SJCRH30 (cell line): ENCODE data around the gene CD200. TPM values are rescaled to one million over a fixed set of nuclear protein-coding genes. Genes with fewer than 3 reads are reported as not detected.

Experiments used
- DNase-seq, 2 experiments: peaks; one replicate each; pipeline ENCODE4 v3.0.0-alpha.2; 2015 to 2020
- H3K27ac ChIP-seq: fragments of 250-450 bp; sonication (Bioruptor Pico); 2 replicates; pipeline ENCODE4 v1.5.1; 2020; ENCODE audit warnings: mild to moderate bottlenecking, moderate library complexity
- H3K27me3 ChIP-seq: fragments of 250-450 bp; sonication (Bioruptor Pico); 2 replicates; pipeline ENCODE4 v1.5.1; 2020; ENCODE audit warnings: mild to moderate bottlenecking, moderate library complexity
- H3K36me3 ChIP-seq: fragments of 250-450 bp; sonication (Bioruptor Pico); 2 replicates; pipeline ENCODE4 v1.5.1; 2020; ENCODE audit warnings: mild to moderate bottlenecking, moderate library complexity
- H3K4me1 ChIP-seq: fragments of 250-450 bp; sonication (Bioruptor Pico); 2 replicates; pipeline ENCODE4 v1.5.1; 2020; ENCODE audit warnings: mild to moderate bottlenecking, moderate library complexity
- H3K4me3 ChIP-seq: fragments of 250-450 bp; sonication (Bioruptor Pico); 2 replicates; pipeline ENCODE4 v1.5.1; 2020; ENCODE audit warnings: mild to moderate bottlenecking, moderate library complexity
- H3K9me3 ChIP-seq: fragments of 250-450 bp; sonication (Bioruptor Pico); replicated peaks from 2 replicates; pipeline ENCODE4 v1.5.1; 2020; ENCODE audit warnings: mild to moderate bottlenecking, moderate library complexity
- total RNA-seq: library from RNA; depleted of rRNA; stranded (reverse); fragments of >200 nt; shearing (Covaris generic); gene quantifications from 2 replicates; pipeline ENCODE4 v1.2.3, GENCODE V29; 2014

Gene CD200
- total RNA-seq, 1 experiment from 2014 or later: not detected

DNA sequence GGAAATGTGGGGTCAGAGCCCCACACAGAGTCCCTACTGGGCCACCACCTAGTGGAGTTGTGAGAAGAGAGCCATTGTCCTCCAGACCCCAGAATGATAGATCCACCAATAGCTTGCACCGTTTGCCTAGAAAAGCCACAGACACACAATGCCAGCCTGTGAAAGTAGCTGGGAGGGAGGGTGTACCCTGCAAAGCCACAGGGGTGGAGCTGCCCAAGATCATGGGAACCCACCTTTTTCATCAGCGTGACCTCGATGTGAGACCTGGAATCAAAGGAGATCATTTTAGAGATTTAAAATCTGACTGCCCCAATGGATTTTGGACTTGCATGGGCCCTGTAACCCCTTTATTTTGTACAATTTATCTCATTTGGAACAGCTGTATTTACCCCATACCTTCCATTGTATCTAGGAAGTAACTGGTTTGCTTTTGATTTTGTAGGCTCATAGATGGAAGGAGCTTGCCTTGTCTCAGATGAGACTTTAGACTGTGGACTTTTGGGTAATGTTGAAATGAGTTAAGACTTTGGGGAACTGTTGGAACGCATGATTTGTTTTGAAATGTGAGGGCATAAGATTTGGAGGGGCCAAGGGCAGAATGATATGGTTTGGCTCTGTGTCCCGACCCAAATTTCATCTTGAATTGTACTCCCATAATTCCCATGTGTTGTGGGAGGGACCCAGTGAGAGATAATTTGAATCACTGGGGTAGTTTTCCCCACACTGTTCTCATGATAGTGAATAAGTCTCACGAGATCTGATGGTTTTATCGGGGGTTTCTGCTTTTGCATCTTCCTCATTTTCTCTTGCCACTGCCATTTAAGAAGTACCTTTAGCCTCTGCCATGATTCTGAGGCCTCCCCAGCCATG lies 49.0 kb downstream of the CD200 start:
- Histone ChIP-seq H3K36me3 (no peaks in the 10 kb centered on the region), H3K27me3 (no peaks in the 10 kb centered on the region; the same call in 1 of the 2 replicates), H3K4me1 (peaks cover 13% of the 10 kb centered on the region), H3K9me3 (no peaks in the 10 kb centered on the region; the same call in 1 of the 2 replicates), H3K27ac (no peak overlapping the region), H3K4me3 (no peak overlapping the region)
- DNase-seq: no peak

DNA sequence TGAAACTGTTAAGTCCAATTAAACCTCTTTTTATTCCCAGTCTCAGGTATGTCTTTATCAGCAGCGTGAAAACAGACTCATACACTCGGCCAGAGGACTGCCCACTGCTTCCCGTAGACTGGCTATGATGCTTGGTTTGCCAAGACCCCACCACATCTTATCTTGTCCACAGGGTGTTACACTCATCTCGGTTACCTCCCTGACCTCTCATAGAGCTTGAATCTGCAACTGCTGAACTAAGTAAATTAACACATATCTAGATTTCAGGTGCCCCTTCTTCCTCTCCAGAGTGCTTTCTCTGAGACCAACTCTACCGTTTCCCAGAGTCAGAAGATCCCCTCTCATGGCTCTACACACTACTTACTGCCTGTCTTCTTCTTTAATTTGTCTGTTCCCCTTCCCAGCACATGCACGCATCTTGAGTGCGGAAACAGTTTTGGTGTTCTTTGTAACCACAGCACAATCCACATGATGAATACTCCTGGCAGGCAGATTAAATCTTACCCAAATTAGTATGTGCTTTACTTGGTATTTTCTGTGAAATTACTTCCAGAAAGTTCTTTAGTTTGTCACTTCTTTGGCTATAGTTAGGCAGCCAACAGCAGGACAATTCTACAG lies 49.7 kb downstream of the CD200 start:
- H3K4me3 ChIP-seq: no peak overlapping the region
- no peaks in the 10 kb centered on the region; the same call in 1 of the 2 replicates for H3K27me3 ChIP-seq
- no peaks in the 10 kb centered on the region for H3K36me3 ChIP-seq
- no peak for DNase-seq
- H3K27ac ChIP-seq: no peak overlapping the region
- H3K4me1 ChIP-seq: peaks cover 7% of the 10 kb centered on the region
- H3K9me3 ChIP-seq: no peaks in the 10 kb centered on the region

DNA sequence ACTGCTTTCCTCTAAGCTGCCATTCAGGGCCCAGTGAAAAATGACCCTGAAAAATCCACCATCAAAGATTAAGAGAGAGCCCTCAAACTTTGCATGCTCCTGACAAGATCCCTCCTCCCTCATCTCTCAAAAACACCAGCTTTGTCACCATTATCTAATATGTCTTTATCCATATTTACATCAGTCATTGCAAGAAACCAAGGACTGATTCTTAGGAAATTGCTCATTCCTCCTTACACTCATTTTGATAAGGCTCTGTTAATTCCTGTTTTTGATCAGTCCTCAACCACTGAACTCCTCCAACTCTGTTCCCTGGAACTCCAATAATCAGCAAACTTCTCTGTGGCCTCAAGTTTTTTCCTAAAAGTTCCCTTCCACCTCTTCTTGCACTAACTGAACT lies 51.8 kb downstream of the CD200 start:
- Histone ChIP-seq H3K27ac (no peak overlapping the region), H3K36me3 (no peaks in the 10 kb centered on the region), H3K27me3 (no peaks in the 10 kb centered on the region; the same call in 1 of the 2 replicates), H3K9me3 (no peaks in the 10 kb centered on the region), H3K4me3 (no peak overlapping the region), H3K4me1 (no peaks in the 10 kb centered on the region)
- DNase-seq: no peak

- Histone ChIP-seq H3K9me3 (peaks cover 7% of the 10 kb centered on the region; the same call in 1 of the 2 replicates), H3K36me3 (no peaks in the 10 kb centered on the region), H3K27ac (no peak overlapping the region), H3K27me3 (no peaks in the 10 kb centered on the region; the same call in 1 of the 2 replicates), H3K4me3 (no peak overlapping the region), H3K4me1 (peaks cover 9% of the 10 kb centered on the region)
- DNase-seq: no peak
These were observed 56.0 kb downstream of the CD200 start for GRCh38 chr3:112388972-112389371.

DNA sequence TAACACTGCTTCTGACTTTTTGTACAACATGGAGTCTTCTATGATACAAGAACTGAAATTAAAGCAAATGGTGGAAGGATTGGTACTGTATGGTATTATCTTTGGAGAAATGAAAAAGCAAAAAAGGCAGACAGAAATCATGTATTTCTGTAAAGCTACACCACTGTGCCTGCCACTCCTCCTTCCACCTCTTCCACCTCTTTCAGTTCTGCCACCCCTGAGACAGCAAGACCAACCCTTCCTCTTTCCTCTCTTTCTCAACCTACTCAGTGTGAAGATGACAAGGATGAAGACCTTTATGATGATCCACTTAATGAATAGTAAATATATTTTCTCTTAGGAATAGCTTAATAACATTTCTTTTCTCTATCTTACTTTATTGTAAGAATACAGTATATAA lies 57.0 kb downstream of the CD200 start:
- H3K9me3 ChIP-seq: peaks cover 7% of the 10 kb centered on the region; the same call in 1 of the 2 replicates
- H3K27me3 ChIP-seq: no peaks in the 10 kb centered on the region
- H3K36me3 ChIP-seq: no peaks in the 10 kb centered on the region
- peaks cover 9% of the 10 kb centered on the region for H3K4me1 ChIP-seq
- no peak overlapping the region for H3K4me3 ChIP-seq
- H3K27ac ChIP-seq: no peak overlapping the region
- no peak for DNase-seq

DNA sequence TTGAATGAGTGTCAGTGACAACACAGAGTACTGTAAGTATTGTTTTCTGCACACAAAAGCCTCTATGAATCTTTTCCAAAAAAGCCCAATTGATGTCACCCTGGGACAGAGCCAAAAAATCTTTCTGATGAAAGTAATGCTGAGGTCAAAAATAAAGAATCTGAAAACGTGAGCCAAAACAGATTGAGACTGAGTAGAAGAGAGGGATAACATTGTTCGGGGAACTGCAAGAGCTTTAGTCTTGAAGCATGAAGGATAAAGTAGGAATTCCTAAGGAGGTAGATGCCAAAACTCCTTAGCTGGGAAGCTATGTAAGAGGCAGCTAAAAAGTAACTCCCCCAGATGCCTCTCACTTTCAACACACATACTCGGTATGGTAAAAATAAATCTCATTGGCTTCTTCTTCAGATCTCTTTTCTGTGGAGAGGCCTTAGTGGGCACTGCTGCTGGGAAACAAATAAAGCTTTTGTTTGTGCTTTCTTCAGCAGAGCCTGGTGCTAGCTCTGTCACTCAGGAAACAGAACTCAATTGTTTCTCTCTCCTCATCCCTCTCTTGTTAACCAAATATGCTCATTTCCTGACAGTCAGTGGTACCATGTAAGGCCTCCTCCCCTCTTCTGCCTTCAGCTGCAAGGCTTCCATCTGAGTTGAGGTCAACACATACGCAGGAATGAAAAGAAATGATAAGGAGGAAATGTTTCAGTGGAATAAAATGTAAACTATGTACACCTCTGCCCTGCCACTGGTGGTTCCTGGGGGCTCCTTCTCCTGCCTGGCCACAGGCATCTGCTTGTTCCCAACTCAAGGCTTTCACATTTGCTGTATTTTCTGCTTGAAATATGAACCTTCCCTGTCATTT lies 58.1 kb downstream of the CD200 start:
- H3K4me3 ChIP-seq: peak overlapping the region; percentile 12
- peaks cover 9% of the 10 kb centered on the region for H3K4me1 ChIP-seq
- DNase-seq: peak; percentile 64 to 69
- H3K27me3 ChIP-seq: no peaks in the 10 kb centered on the region
- peaks cover 7% of the 10 kb centered on the region; the same call in 1 of the 2 replicates for H3K9me3 ChIP-seq
- H3K36me3 ChIP-seq: no peaks in the 10 kb centered on the region
- peak overlapping the region; percentile 68 for H3K27ac ChIP-seq

GRCh38 chr3:112391648-112392047 lies 58.7 kb downstream of the CD200 start:
- Histone ChIP-seq H3K4me1 (peaks cover 9% of the 10 kb centered on the region), H3K36me3 (no peaks in the 10 kb centered on the region), H3K27ac (peak overlapping the region; percentile 68), H3K27me3 (no peaks in the 10 kb centered on the region), H3K9me3 (peaks cover 7% of the 10 kb centered on the region; the same call in 1 of the 2 replicates), H3K4me3 (no peak overlapping the region)
- no peak for DNase-seq

GRCh38 chr3:112392393-112393359 lies 59.7 kb downstream of the CD200 start:
- no peak overlapping the region for H3K4me3 ChIP-seq
- no peak overlapping the region for H3K27ac ChIP-seq
- H3K27me3 ChIP-seq: no peaks in the 10 kb centered on the region
- no peaks in the 10 kb centered on the region for H3K36me3 ChIP-seq
- peaks cover 9% of the 10 kb centered on the region for H3K4me1 ChIP-seq
- no peak for DNase-seq
- H3K9me3 ChIP-seq: peaks cover 7% of the 10 kb centered on the region; the same call in 1 of the 2 replicates

DNA sequence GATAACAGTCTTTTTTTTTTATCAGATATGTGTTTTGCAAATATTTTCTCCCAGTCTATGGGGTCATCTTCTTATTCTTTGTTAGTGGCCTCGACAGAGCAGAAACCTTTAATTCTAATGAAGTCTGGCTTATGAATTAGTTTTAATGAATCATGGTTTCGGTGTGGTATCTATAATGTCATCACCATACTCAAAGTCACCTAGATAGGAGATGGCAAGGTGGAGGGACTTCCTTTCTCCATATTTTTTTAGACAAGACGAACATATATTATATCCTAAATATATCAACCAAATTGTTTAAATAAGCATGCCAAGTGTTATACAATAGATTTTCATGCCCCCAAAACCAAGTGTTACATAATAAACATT lies 60.4 kb downstream of the CD200 start:
- peaks cover 7% of the 10 kb centered on the region; the same call in 1 of the 2 replicates for H3K9me3 ChIP-seq
- no peak overlapping the region for H3K4me3 ChIP-seq
- peaks cover 9% of the 10 kb centered on the region for H3K4me1 ChIP-seq
- no peak for DNase-seq
- no peaks in the 10 kb centered on the region for H3K27me3 ChIP-seq
- no peak overlapping the region for H3K27ac ChIP-seq
- H3K36me3 ChIP-seq: no peaks in the 10 kb centered on the region

GRCh38 chr3:112394003-112394640 lies 61.2 kb downstream of the CD200 start:
- Histone ChIP-seq H3K36me3 (no peaks in the 10 kb centered on the region), H3K4me3 (no peak overlapping the region), H3K27ac (no peak overlapping the region), H3K9me3 (peaks cover 7% of the 10 kb centered on the region; the same call in 1 of the 2 replicates), H3K4me1 (peaks cover 9% of the 10 kb centered on the region), H3K27me3 (no peaks in the 10 kb centered on the region)
- no peak for DNase-seq

GRCh38 chr3:112395181-112395895 lies 62.4 kb downstream of the CD200 start:
- Histone ChIP-seq H3K27me3 (no peaks in the 10 kb centered on the region), H3K27ac (no peak overlapping the region), H3K4me1 (peaks cover 9% of the 10 kb centered on the region), H3K4me3 (no peak overlapping the region), H3K9me3 (peaks cover 7% of the 10 kb centered on the region; the same call in 1 of the 2 replicates), H3K36me3 (no peaks in the 10 kb centered on the region)
- no peak for DNase-seq

- no peak for DNase-seq
- Histone ChIP-seq H3K4me1 (peaks cover 7% of the 10 kb centered on the region), H3K36me3 (no peaks in the 10 kb centered on the region), H3K27ac (no peak overlapping the region), H3K27me3 (no peaks in the 10 kb centered on the region), H3K9me3 (peaks cover 7% of the 10 kb centered on the region; the same call in 1 of the 2 replicates), H3K4me3 (no peak overlapping the region)
These were observed 62.9 kb downstream of the CD200 start for GRCh38 chr3:112395896-112396290.

DNA sequence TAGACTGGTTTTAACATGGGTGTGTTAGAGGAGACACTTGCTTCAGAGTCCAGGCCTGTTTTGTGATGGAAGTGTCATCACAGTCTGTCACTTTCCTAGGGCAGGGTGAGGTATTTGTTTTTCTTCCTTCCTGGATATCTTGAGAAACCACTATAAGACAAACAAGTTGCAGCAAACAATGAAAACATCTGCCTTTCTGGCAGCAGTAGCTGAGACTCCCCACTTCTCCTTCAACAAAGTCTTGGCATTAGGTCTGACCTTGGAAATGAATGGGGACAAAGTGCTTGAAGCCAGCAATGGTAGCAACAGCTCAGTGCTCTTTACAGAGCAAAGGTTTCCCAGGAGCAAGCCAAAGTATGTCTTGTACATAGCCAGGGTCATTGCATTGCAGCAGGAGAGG lies 64.6 kb downstream of the CD200 start:
- Histone ChIP-seq H3K36me3 (no peaks in the 10 kb centered on the region), H3K27ac (no peak overlapping the region), H3K27me3 (no peaks in the 10 kb centered on the region), H3K4me3 (no peak overlapping the region), H3K4me1 (no peaks in the 10 kb centered on the region), H3K9me3 (peaks cover 4% of the 10 kb centered on the region; the same call in 1 of the 2 replicates)
- no peak for DNase-seq
